Measurements from ENCODE around the gene FAM53C.

Gene FAM53C

DNA sequence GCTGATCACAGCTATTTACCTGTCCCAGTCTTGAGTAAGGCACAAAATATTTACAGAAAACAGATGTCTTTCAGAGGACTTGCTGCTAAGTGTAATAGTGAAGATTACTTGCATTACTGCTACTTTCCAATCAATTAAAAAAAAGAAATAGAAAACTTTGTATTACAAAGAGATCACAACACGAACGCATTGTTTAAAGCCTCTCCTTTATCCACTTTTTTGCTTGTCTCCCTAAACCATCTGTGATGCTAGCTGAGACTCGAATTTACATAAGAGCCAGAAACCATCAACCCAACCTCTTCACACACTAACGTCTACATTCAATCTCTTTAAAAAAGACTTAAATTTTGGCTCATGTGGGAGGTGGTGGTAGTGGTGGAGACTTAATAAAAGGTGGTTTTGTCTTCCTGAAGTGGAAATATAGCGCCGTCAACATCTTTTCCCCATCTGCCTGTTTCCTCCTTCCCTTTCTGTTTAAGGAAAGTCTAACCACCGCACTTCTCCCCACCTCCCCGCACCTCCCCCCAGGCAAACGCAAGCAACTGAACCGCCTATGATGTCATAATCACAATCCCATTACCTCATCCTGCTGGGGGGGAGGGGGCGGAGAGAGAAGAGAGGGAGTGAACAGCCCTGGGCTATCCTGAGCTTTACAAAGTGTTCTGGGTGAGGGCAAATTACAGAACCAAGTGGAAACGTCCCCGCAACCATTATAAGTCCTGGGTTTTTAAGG lies 948 bp upstream of the FAM53C start:
- Histone ChIP-seq H3K4me1 (ENCODE audit: control insufficient read depth, low read depth, low read length) (peaks cover 13% of the 10 kb centered on the region), H3K36me3 (ENCODE audit: control insufficient read depth, low read depth, low read length) (peaks cover 13% of the 10 kb centered on the region), H3K27me3 (ENCODE audit: control insufficient read depth, insufficient read depth, low read length) (no peaks in the 10 kb centered on the region), H3K9ac (ENCODE audit: low read length) (peak overlapping the region; percentile 97), H3K9me3 (ENCODE audit: control insufficient read depth, low read depth, low read length) (no peaks in the 10 kb centered on the region), H3K27ac (ENCODE audit: low read length) (peak overlapping the region; percentile 100), H3K4me3 (ENCODE audit: low read length) (peak overlapping the region; percentile 87)

DNA sequence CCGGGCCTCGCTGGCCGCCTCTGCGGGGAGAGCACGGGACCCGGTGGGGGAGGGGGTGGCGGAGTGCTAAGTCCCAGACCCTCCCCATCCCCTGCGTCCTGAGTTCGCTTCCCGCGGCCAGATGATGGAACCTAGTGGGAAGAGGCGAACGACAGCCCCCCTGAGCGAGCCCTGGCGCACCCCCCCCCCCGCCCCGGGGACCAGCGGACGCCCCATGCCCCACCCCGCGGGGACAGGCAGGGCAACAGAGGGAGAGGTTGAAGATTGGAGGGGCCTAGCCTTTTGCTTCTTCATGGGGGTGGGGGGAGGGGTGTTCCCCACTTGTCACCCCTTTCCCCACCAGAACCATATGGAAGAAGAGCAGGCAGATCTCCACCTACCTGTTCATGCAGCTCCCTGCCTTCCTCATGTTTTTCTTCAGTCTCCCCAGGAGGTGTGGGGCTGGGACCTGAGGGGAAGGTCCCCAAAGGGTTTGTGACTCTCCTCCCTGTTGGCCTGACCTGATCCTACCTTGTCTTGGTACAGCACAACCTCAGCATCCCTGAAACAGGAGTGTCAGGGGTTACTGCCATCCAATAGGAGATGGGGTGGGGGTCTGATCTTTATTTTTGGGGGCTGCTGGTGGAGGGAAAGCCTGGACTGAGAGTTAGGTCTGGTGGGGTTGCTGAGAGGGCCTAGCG lies 485 bp downstream of the FAM53C start:
- Histone ChIP-seq H3K36me3 (ENCODE audit: control insufficient read depth, low read depth, low read length) (peaks cover 19% of the 10 kb centered on the region), H3K9me3 (ENCODE audit: control insufficient read depth, low read depth, low read length) (no peaks in the 10 kb centered on the region), H3K27ac (ENCODE audit: low read length) (peak overlapping the region; percentile 48), H3K4me3 (ENCODE audit: low read length) (peak overlapping the region; percentile 87), H3K9ac (ENCODE audit: low read length) (peak overlapping the region; percentile 97), H3K4me1 (ENCODE audit: control insufficient read depth, low read depth, low read length) (peaks cover 13% of the 10 kb centered on the region), H3K27me3 (ENCODE audit: control insufficient read depth, insufficient read depth, low read length) (no peaks in the 10 kb centered on the region)

DNA sequence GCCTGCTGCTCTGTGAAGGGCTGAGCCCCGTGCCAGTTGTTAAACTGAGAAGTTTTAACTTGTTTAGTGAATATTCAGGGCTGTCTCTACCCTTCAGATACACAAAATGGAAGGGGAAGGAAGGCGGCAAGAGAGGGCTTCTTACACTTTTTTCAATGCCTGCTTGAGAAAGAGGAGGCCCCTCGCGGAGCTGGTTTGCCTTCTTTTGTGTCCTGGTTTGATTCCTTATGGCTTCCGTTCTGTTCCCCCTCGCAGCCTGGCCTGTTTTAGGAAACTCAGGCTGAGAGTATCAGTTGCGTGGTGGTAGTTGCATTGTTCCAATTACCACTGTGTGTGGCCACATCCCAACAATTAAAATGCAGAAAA lies 1.0 kb downstream of the FAM53C start:
- peak overlapping the region; percentile 97 for H3K9ac ChIP-seq (ENCODE audit: low read length)
- peak overlapping the region; percentile 87 for H3K4me3 ChIP-seq (ENCODE audit: low read length)
- peaks cover 13% of the 10 kb centered on the region for H3K4me1 ChIP-seq (ENCODE audit: control insufficient read depth, low read depth, low read length)
- H3K27ac ChIP-seq (ENCODE audit: low read length), result peak overlapping the region; percentile 48
- no peaks in the 10 kb centered on the region for H3K9me3 ChIP-seq (ENCODE audit: control insufficient read depth, low read depth, low read length)
- H3K36me3 ChIP-seq (ENCODE audit: control insufficient read depth, low read depth, low read length), result peaks cover 24% of the 10 kb centered on the region
- no peaks in the 10 kb centered on the region for H3K27me3 ChIP-seq (ENCODE audit: control insufficient read depth, insufficient read depth, low read length)

DNA sequence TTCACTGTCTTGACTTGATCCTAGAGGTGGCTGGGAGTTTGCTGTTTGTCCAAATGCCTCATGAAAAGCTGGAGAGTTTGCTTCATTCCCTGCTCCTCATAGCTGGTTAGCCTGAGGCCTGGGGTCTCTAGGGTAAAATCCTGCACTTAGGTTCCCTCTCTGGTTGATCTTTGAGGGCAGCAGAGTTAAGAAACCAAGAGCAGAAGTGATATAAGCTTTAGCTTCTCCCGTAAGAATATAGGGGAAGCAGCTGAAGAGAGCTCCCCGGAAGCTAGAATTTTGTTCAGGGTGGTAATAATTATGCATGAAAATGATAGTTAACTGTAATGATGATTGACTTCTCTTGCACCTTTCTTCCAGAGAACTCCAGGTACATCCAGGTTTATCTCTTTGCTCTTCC lies 1.4 kb downstream of the FAM53C start:
- Histone ChIP-seq H3K27ac (ENCODE audit: low read length) (peak overlapping the region; percentile 48), H3K9ac (ENCODE audit: low read length) (peak overlapping the region; percentile 97), H3K4me1 (ENCODE audit: control insufficient read depth, low read depth, low read length) (peaks cover 13% of the 10 kb centered on the region), H3K36me3 (ENCODE audit: control insufficient read depth, low read depth, low read length) (peaks cover 28% of the 10 kb centered on the region), H3K9me3 (ENCODE audit: control insufficient read depth, low read depth, low read length) (no peaks in the 10 kb centered on the region), H3K27me3 (ENCODE audit: control insufficient read depth, insufficient read depth, low read length) (no peaks in the 10 kb centered on the region), H3K4me3 (ENCODE audit: low read length) (peak overlapping the region; percentile 87)

DNA sequence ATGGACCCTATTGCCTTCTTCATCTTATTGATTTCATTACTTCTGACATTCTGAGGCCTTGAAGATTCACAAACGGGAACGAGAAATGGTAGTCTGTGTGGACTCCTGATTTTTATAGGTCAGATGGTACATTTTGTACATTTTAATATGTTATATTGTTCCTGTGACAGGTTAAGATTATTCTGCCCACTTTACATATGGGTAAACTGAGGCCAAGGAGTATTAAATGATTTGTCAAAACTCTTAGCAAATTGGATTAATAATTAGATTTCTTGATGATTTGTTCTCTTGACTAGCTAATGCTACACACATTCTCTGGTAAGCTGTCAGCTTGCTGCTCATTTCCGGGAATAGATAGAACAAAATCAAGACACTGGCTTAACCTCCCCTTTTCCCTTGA lies 1.9 kb downstream of the FAM53C start:
- no peaks in the 10 kb centered on the region for H3K27me3 ChIP-seq (ENCODE audit: control insufficient read depth, insufficient read depth, low read length)
- H3K9me3 ChIP-seq (ENCODE audit: control insufficient read depth, low read depth, low read length), result no peaks in the 10 kb centered on the region
- peak overlapping the region; percentile 97 for H3K9ac ChIP-seq (ENCODE audit: low read length)
- H3K4me1 ChIP-seq (ENCODE audit: control insufficient read depth, low read depth, low read length), result peaks cover 13% of the 10 kb centered on the region
- peak overlapping the region; percentile 87 for H3K4me3 ChIP-seq (ENCODE audit: low read length)
- no peak overlapping the region for H3K27ac ChIP-seq (ENCODE audit: low read length)
- peaks cover 33% of the 10 kb centered on the region for H3K36me3 ChIP-seq (ENCODE audit: control insufficient read depth, low read depth, low read length)

DNA sequence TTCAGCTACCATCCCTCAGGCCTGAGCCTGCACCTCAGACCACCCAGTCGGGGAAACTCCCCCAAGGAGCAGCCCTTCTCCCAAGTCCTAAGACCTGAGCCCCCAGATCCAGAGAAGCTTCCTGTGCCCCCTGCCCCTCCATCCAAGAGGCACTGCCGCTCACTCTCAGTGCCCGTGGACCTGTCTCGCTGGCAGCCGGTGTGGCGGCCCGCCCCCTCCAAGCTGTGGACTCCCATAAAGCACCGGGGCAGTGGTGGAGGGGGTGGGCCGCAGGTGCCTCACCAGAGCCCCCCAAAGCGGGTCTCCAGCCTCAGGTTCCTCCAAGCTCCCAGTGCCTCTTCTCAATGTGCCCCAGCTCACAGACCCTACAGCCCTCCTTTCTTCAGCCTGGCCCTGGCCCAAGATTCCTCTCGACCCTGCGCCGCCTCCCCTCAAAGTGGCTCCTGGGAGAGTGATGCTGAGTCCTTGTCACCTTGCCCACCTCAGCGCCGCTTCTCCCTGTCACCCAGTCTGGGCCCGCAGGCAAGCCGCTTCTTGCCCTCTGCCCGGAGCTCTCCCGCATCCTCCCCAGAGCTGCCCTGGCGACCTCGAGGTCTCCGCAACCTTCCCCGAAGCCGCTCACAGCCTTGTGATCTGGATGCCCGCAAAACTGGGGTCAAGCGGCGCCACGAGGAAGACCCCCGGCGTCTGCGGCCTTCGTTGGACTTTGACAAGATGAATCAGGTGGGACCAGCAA lies 7.0 kb downstream of the FAM53C start:
- H3K9ac ChIP-seq (ENCODE audit: low read length), result no peak overlapping the region

DNA sequence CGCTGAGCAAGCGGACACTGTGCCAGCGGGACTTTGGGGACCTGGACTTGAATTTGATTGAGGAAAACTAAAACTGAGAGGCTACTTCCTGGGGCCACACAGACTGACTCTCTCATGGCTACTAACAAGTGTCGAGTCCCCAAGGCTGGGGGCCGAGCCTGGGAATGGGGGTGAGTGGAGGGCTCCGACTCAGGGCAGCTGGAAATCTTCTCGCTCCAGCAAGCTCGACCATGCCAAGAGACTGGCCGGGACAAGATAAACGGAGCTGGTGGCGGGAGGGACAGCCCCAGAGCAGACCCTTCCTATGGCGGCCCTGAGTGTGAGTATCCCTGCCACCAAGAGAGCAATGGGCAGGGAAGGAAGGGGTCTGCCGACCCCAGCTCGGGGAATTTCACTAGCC lies 8.8 kb downstream of the FAM53C start:
- Histone ChIP-seq H3K27ac (ENCODE audit: low read length) (no peak overlapping the region), H3K4me3 (ENCODE audit: low read length) (no peak overlapping the region), H3K27me3 (ENCODE audit: control insufficient read depth, insufficient read depth, low read length) (no peaks in the 10 kb centered on the region), H3K4me1 (ENCODE audit: control insufficient read depth, low read depth, low read length) (no peaks in the 10 kb centered on the region), H3K36me3 (ENCODE audit: control insufficient read depth, low read depth, low read length) (peaks cover 65% of the 10 kb centered on the region), H3K9me3 (ENCODE audit: control insufficient read depth, low read depth, low read length) (no peaks in the 10 kb centered on the region), H3K9ac (ENCODE audit: low read length) (no peak overlapping the region)

More for the DNA sequence above, 7.0 kb downstream of the FAM53C start:
- no peak overlapping the region for H3K4me3 ChIP-seq (ENCODE audit: low read length)
- H3K9me3 ChIP-seq (ENCODE audit: control insufficient read depth, low read depth, low read length), result no peaks in the 10 kb centered on the region
- H3K27me3 ChIP-seq (ENCODE audit: control insufficient read depth, insufficient read depth, low read length), result no peaks in the 10 kb centered on the region
- no peaks in the 10 kb centered on the region for H3K4me1 ChIP-seq (ENCODE audit: control insufficient read depth, low read depth, low read length)
- H3K27ac ChIP-seq (ENCODE audit: low read length), result no peak overlapping the region
- H3K36me3 ChIP-seq (ENCODE audit: control insufficient read depth, low read depth, low read length), result peaks cover 76% of the 10 kb centered on the region

DNA sequence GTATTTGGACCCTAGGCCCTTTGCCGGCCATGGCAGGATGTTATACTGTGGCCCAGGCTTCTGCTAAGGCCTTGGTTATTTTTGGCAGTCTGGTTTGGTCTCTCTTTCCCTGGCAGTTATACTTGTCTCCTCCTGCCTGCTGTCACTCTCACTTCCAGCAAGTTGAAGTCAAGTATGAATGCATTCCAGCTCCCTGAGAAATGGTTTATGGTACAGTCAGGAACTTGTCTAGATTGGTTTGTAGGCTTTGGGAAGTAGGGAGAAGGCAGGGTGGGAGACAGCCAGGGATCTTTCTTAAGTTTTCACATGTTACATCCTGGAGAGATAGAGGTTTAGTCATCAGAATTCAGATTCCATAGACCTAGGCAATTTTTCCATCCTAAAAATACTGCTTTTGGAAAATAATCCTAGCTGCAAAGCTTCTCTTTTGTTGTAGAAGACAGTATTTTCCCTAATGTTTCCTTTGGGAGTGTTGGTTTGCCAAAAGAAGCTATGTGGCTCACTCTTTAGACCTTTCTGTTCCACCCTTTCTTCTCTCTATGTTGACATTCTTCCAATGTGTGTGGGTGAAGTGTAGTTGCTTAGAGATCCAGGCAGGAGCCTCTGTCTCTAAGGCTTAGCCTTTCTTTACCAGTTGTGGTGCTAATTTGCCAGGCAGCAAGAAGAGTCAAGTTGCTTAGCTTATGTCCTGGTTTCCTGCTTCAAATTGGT lies 11.9 kb downstream of the FAM53C start:
- no peak overlapping the region for H3K4me3 ChIP-seq (ENCODE audit: low read length)
- peaks cover 14% of the 10 kb centered on the region for H3K4me1 ChIP-seq (ENCODE audit: control insufficient read depth, low read depth, low read length)
- H3K9ac ChIP-seq (ENCODE audit: low read length), result no peak overlapping the region
- H3K27me3 ChIP-seq (ENCODE audit: control insufficient read depth, insufficient read depth, low read length), result no peaks in the 10 kb centered on the region
- H3K36me3 ChIP-seq (ENCODE audit: control insufficient read depth, low read depth, low read length), result peaks cover 43% of the 10 kb centered on the region
- no peaks in the 10 kb centered on the region for H3K9me3 ChIP-seq (ENCODE audit: control insufficient read depth, low read depth, low read length)
- H3K27ac ChIP-seq (ENCODE audit: low read length), result no peak overlapping the region

DNA sequence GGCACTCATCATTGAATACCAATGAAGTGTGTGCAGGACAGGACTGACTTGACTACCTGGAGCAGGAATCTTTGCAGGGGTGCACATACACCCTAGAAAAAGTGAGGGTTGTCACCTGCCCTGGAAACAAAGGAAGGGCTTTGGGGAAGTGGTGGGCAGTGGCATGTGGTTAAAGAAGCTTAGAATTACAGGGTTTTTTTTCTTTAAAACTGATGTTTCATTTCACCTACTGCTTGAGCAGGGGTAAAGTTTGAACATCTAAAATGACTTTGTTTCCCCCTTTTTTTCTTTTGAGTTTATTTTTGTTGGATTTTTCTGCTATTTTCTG lies 12.5 kb downstream of the FAM53C start:
- Histone ChIP-seq H3K4me1 (ENCODE audit: control insufficient read depth, low read depth, low read length) (peaks cover 19% of the 10 kb centered on the region), H3K9ac (ENCODE audit: low read length) (no peak overlapping the region), H3K4me3 (ENCODE audit: low read length) (no peak overlapping the region), H3K27ac (ENCODE audit: low read length) (no peak overlapping the region), H3K27me3 (ENCODE audit: control insufficient read depth, insufficient read depth, low read length) (no peaks in the 10 kb centered on the region), H3K9me3 (ENCODE audit: control insufficient read depth, low read depth, low read length) (no peaks in the 10 kb centered on the region), H3K36me3 (ENCODE audit: control insufficient read depth, low read depth, low read length) (peaks cover 37% of the 10 kb centered on the region)

DNA sequence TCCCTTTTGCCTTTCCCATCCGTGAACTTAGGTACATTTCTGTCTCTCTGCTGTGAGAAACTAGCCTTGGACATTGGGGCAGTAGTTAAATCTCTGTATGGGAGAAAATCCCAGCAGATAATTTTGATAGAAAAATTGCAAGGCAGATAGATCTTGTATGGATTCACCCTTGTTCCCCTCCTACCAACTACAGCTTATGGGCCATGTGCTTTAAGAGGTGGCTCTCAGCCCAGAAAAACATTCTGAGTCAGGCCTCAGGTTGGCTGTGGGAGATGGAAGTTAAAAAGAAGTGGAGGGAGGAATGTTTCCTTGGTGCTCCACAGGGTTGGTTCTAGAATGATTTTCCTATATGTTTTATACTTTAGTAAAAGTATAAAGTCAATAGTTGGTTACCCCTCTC lies 13.0 kb downstream of the FAM53C start:
- Histone ChIP-seq H3K9ac (ENCODE audit: low read length) (no peak overlapping the region), H3K36me3 (ENCODE audit: control insufficient read depth, low read depth, low read length) (peaks cover 32% of the 10 kb centered on the region), H3K27ac (ENCODE audit: low read length) (no peak overlapping the region), H3K9me3 (ENCODE audit: control insufficient read depth, low read depth, low read length) (no peaks in the 10 kb centered on the region), H3K27me3 (ENCODE audit: control insufficient read depth, insufficient read depth, low read length) (no peaks in the 10 kb centered on the region), H3K4me3 (ENCODE audit: low read length) (no peak overlapping the region), H3K4me1 (ENCODE audit: control insufficient read depth, low read depth, low read length) (peaks cover 19% of the 10 kb centered on the region)

DNA sequence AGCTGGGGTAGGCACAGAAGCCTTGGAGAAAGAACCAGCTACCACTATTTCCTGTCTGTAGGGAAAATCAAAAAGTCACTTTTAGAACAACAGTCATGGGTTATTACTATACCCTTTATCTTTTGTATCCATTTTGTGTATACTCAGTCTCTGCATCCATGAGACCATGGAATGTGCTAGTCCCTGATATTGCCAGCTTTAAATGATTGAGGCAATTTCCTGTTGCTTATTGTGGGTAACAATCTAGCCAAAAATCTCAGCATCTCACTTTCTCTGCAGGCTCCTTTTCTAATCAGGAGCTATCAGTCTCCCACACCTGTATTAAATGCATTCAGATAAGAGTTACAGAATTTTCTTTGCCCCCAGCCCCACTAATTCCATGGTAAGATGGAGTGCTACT lies 13.5 kb downstream of the FAM53C start:
- Histone ChIP-seq H3K4me3 (ENCODE audit: low read length) (no peak overlapping the region), H3K27me3 (ENCODE audit: control insufficient read depth, insufficient read depth, low read length) (no peaks in the 10 kb centered on the region), H3K27ac (ENCODE audit: low read length) (no peak overlapping the region), H3K9ac (ENCODE audit: low read length) (no peak overlapping the region), H3K36me3 (ENCODE audit: control insufficient read depth, low read depth, low read length) (peaks cover 29% of the 10 kb centered on the region), H3K4me1 (ENCODE audit: control insufficient read depth, low read depth, low read length) (peaks cover 19% of the 10 kb centered on the region), H3K9me3 (ENCODE audit: control insufficient read depth, low read depth, low read length) (no peaks in the 10 kb centered on the region)
